Loucy (cell line): ENCODE results near the gene NDUFB5.

Experiments
- H2AFZ ChIP-seq: fragments of 200-600 bp; sonication (generic); 2 replicates; pipeline ENCODE4 v1.6.0; 2016; ENCODE audit warnings: antibody characterized with exemption, mild to moderate bottlenecking, low read length, moderate library complexity
- H3F3A ChIP-seq: fragments of 200-600 bp; 2 replicates; pipeline ENCODE4 v1.6.0; 2016; ENCODE audit warnings: antibody characterized with exemption, low read depth, mild to moderate bottlenecking
- H3K27me3 ChIP-seq: fragments of 200-600 bp; sonication (generic); 2 replicates; pipeline ENCODE4 v1.6.1; 2014; ENCODE audit warnings: low read length, mild to moderate bottlenecking; ENCODE audit not compliant: insufficient read depth, poor library complexity, severe bottlenecking
- H3K36me3 ChIP-seq: fragments of 200-600 bp; sonication (generic); 2 replicates; pipeline ENCODE4 v1.6.1; 2016; ENCODE audit warnings: low read length; ENCODE audit not compliant: insufficient read depth
- H3K4me1 ChIP-seq: fragments of 200-600 bp; sonication (generic); 2 replicates; pipeline ENCODE4 v1.5.1; 2014; ENCODE audit warnings: low read length, mild to moderate bottlenecking; ENCODE audit not compliant: insufficient read depth, poor library complexity, severe bottlenecking
- H3K4me2 ChIP-seq: fragments of 200-600 bp; sonication (generic); 2 replicates; pipeline ENCODE4 v1.6.0; 2014; ENCODE audit warnings: antibody characterized with exemption, low read length, low read depth, mild to moderate bottlenecking; ENCODE audit not compliant: poor library complexity, severe bottlenecking
- H3K4me3 ChIP-seq: fragments of 200-600 bp; sonication (generic); 2 replicates; pipeline ENCODE4 v1.5.1; 2014; ENCODE audit warnings: low read length, mild to moderate bottlenecking, mixed read lengths; ENCODE audit not compliant: poor library complexity, severe bottlenecking
- H3K79me2 ChIP-seq: fragments of 200-600 bp; sonication (generic); 2 replicates; pipeline ENCODE4 v1.6.1; 2014; ENCODE audit warnings: low read length; ENCODE audit not compliant: insufficient read depth
- H3K9ac ChIP-seq: fragments of 200-600 bp; sonication (generic); 2 replicates; pipeline ENCODE4 v1.6.0; 2014; ENCODE audit warnings: mild to moderate bottlenecking, low read depth, low read length, moderate library complexity; ENCODE audit not compliant: poor library complexity, severe bottlenecking
- H3K9me2 ChIP-seq: fragments of 200-600 bp; sonication (generic); replicated peaks from 2 replicates; pipeline ENCODE4 v1.6.1; 2016; ENCODE audit warnings: low read depth, low read length, mixed read lengths
- H3K9me3 ChIP-seq: fragments of 200-600 bp; sonication (generic); 2 replicates; pipeline ENCODE4 v1.6.1; 2014; ENCODE audit warnings: mild to moderate bottlenecking, antibody characterized with exemption, low read length, low read depth; ENCODE audit not compliant: insufficient read depth
- H4K20me1 ChIP-seq: fragments of 200-600 bp; sonication (generic); 2 replicates; pipeline ENCODE4 v1.6.0; 2014; ENCODE audit warnings: antibody characterized with exemption, low read length, mild to moderate bottlenecking; ENCODE audit not compliant: insufficient read depth, poor library complexity, severe bottlenecking
- EZH2phosphoT487 ChIP-seq: fragments of 200-600 bp; IDR thresholded peaks from 2 replicates; pipeline ENCODE4 v1.6.1; 2018; ENCODE audit warnings: antibody characterized with exemption, mild to moderate bottlenecking, moderate library complexity, borderline replicate concordance
- TF ChIP-seq, protein P1 (sequence below): fragments of 200-600 bp; sonication (generic); conservative IDR thresholded peaks from 2 replicates; pipeline ENCODE4 v1.5.1; 2014; ENCODE audit warnings: mild to moderate bottlenecking, antibody characterized with exemption, low read length

The NDUFB5 gene

DNA sequence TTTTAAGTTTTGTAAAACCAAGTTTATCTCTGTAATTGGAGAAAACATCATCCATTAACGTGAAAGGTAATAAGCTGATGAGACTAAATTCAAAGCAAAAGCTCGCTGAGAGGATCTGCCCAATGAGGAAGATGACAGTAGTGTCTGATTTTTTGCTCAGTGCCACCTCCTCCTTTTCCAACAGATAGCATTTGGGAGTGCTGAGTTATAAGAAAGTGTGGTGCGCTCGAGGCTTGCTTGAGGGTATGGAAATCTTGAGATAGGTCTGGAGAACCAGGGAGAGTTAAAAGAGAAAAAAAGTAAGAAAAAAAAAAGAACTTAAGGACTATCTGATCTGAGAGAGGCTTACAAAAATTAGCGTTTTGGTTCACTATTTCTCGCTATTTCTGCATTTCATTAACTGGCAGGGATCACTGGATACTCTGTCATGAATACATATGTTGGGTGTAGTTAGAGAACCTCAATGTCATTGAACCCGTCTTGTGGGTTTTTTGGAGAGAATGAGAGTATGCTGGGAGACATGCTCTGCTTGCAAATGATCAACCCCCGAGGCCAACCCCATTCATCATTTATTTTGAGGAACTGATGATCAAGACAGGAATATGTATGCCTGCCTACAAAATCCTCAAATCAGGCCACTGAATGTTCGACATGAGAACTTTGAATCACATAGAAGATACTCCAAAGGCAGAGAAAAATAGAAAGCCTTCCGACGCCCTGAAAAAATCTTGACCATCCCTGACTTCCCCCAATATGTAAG is 47.3 kb downstream of the NDUFB5 start:
- Histone ChIP-seq H3K79me2 (peaks cover 38% of the 10 kb centered on the region), H3K4me2 (peak overlapping the region; percentile 63), H3K4me1 (peaks cover 30% of the 10 kb centered on the region), H3F3A (peaks cover 5% of the 10 kb centered on the region; the same call in 1 of the 2 replicates), H3K9me3 (no peaks in the 10 kb centered on the region), H3K4me3 (peak overlapping the region; percentile 90), H2AFZ (peak overlapping the region; percentile 95), H3K36me3 (no peaks in the 10 kb centered on the region), H4K20me1 (peaks cover 23% of the 10 kb centered on the region), H3K9me2 (no peaks in the 10 kb centered on the region), H3K9ac (peak overlapping the region; percentile 70), H3K27me3 (no peaks in the 10 kb centered on the region)
- no peak for TF ChIP-seq EZH2phosphoT487
- TF ChIP-seq, protein P1, sequence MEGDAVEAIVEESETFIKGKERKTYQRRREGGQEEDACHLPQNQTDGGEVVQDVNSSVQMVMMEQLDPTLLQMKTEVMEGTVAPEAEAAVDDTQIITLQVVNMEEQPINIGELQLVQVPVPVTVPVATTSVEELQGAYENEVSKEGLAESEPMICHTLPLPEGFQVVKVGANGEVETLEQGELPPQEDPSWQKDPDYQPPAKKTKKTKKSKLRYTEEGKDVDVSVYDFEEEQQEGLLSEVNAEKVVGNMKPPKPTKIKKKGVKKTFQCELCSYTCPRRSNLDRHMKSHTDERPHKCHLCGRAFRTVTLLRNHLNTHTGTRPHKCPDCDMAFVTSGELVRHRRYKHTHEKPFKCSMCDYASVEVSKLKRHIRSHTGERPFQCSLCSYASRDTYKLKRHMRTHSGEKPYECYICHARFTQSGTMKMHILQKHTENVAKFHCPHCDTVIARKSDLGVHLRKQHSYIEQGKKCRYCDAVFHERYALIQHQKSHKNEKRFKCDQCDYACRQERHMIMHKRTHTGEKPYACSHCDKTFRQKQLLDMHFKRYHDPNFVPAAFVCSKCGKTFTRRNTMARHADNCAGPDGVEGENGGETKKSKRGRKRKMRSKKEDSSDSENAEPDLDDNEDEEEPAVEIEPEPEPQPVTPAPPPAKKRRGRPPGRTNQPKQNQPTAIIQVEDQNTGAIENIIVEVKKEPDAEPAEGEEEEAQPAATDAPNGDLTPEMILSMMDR, result no peak

DNA sequence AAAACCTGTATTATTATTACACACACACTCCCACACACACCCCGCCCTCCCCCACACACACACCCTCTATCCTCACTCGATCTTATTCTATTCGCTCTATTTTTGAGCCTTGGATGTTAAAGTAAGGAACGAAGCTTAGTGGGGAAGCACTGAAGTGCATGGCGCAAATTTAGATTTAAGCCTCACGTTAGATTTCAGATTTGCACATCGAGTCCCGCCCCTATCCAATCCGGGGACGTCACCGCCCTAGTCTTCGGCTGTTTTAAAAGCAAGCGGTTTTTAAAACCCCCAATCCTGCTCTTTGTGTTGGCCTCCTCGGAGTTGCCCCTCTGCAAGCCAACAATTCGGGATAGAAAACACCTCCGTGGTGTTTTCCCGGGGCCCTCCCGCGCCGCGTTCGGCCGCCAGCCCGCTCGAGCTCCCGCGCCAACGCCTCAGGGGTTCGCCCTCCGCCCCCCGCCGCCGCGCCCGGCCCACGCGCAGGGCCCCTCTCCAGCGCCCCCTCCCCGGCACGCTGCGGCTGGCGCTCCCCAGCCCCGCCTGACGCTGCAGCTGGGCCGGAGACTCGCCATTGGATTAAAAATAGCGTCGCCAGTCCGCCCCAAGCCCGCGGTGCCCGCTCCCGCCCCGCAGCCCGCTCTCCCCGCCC is 48.0 kb downstream of the NDUFB5 start, which contains the start of gene USP13:
TSS of gene USP13 (plus strand) at position 594 of the 649 bp plus-strand sequence. CDS start 186 bp downstream, outside the sequence.
- H3F3A ChIP-seq, result peaks cover 5% of the 10 kb centered on the region; the same call in 1 of the 2 replicates
- H3K9me2 ChIP-seq, result no peaks in the 10 kb centered on the region
- peak within 1 kb of the TSS; percentile 79 for H3K9ac ChIP-seq
- H3K9me3 ChIP-seq, result no peaks in the 10 kb centered on the region
- peak within 1 kb of the TSS; percentile 95 for H2AFZ ChIP-seq
- H3K4me1 ChIP-seq, result peaks cover 31% of the 10 kb centered on the region
- no peaks in the 10 kb centered on the region for H3K36me3 ChIP-seq
- H3K79me2 ChIP-seq, result peaks cover 44% of the 10 kb centered on the region
- H3K27me3 ChIP-seq, result no peaks in the 10 kb centered on the region
- peaks cover 24% of the 10 kb centered on the region for H4K20me1 ChIP-seq
- H3K4me2 ChIP-seq, result peak within 1 kb of the TSS; percentile 72
- TF ChIP-seq EZH2phosphoT487, result no peak
- TF ChIP-seq, protein P1, result 0 out of 2 replicates have a peak, but pooled peaks have one; percentile 8
- H3K4me3 ChIP-seq, result peak within 1 kb of the TSS; percentile 90

DNA sequence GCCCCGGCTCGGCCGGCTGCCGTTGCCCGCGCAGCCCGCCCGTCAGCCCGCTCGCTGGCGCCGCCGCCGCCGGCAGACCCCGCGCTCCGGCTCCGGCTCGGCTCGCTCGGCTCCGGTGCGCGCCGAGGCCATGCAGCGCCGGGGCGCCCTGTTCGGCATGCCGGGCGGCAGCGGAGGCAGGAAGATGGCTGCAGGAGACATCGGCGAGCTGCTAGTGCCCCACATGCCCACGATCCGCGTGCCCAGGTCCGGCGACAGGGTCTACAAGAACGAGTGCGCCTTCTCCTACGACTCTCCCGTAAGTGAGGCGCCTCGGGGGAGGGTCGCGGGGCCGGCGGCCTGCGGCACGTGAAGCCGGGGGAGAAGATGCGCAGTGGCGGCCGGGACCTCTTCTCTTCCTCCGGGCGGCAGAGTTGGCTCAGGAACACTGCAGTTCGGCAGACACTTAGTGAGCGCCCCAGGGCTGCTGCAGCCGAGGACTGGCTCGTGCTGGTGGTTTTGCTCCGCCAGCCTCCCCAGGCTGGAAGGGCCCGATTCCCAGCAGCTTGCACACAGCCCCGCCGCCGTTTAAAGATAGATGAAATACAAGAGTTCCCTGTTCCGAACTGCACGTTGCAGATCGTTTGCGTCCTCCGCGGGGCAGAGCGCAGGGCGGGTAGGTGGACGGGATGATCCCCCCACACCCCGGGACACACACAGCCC is 48.7 kb downstream of the NDUFB5 start:
- no peaks in the 10 kb centered on the region for H3K9me2 ChIP-seq
- H3K4me2 ChIP-seq, result peak overlapping the region; percentile 72
- H4K20me1 ChIP-seq, result peaks cover 28% of the 10 kb centered on the region
- no peaks in the 10 kb centered on the region for H3K9me3 ChIP-seq
- no peaks in the 10 kb centered on the region for H3K27me3 ChIP-seq
- H3K9ac ChIP-seq, result peak overlapping the region; percentile 79
- H3K4me1 ChIP-seq, result peaks cover 37% of the 10 kb centered on the region
- H3K36me3 ChIP-seq, result no peaks in the 10 kb centered on the region
- H3K4me3 ChIP-seq, result peak overlapping the region; percentile 90
- H3K79me2 ChIP-seq, result peaks cover 51% of the 10 kb centered on the region
- TF ChIP-seq, protein P1, result no peak
- no peak for TF ChIP-seq EZH2phosphoT487
- peaks cover 5% of the 10 kb centered on the region; the same call in 1 of the 2 replicates for H3F3A ChIP-seq
- peak overlapping the region; percentile 91 for H2AFZ ChIP-seq
